Activated naive CD8-positive, alpha-beta T cell treated with anti-CD3 and anti-CD28 coated beads, Interleukin-2, amount 10 ng/mL, durations not matched to agents 7 days and 5 days (primary cell): ENCODE results near the gene LHFPL2. TPM values are rescaled to one million over a fixed set of nuclear protein-coding genes. Genes with fewer than 3 reads are reported as not detected.
A peak's percentile ranks its signal among the peaks of the same experiment; 100 is the strongest.

ENCODE experiments used
- ATAC-seq: fragments of 150-1000 bp; cut with Tn5 transposase; one replicate; pipeline ENCODE4 v1.10.0; 2021; ENCODE audit warnings: low read depth, moderate library complexity
- POLR2A ChIA-PET: fragments of 350-600 bp; sonication (Branson Sonifier 250); formaldehyde crosslinking; loops from one replicate; lab custom pipeline; 2021; ENCODE audit warnings: antibody characterized with exemption; lab: Charles Lee
- DNase-seq: peaks from one replicate; pipeline ENCODE4 v3.0.0; 2021
- H3K27ac Mint-ChIP-seq: one replicate; pipeline ENCODE4 v1.8.0; 2022; ENCODE audit warnings: mild to moderate bottlenecking, mixed read lengths
- H3K27me3 Mint-ChIP-seq: one replicate; pipeline ENCODE4 v1.8.0; 2022; ENCODE audit warnings: mild to moderate bottlenecking, moderate library complexity, mixed read lengths
- H3K36me3 Mint-ChIP-seq: one replicate; pipeline ENCODE4 v1.8.0; 2021; ENCODE audit warnings: mild to moderate bottlenecking, mixed read lengths
- H3K4me1 Mint-ChIP-seq: one replicate; pipeline ENCODE4 v1.8.0; 2021; ENCODE audit warnings: mixed read lengths
- H3K4me3 Mint-ChIP-seq: one replicate; pipeline ENCODE4 v1.8.0; 2022; ENCODE audit warnings: mild to moderate bottlenecking, moderate library complexity, mixed read lengths
- H3K9me3 Mint-ChIP-seq: one replicate; pipeline ENCODE4 v1.8.0; 2021; ENCODE audit warnings: mixed read lengths
- total RNA-seq, 2 experiments: library from RNA; stranded (reverse); gene quantifications; one replicate each; pipeline ENCODE4 v1.2.3, GENCODE V29; 2021

LHFPL2 gene
- total RNA-seq, 2 experiments from 2014 or later = 2.4 to 2.8 TPM

DNA sequence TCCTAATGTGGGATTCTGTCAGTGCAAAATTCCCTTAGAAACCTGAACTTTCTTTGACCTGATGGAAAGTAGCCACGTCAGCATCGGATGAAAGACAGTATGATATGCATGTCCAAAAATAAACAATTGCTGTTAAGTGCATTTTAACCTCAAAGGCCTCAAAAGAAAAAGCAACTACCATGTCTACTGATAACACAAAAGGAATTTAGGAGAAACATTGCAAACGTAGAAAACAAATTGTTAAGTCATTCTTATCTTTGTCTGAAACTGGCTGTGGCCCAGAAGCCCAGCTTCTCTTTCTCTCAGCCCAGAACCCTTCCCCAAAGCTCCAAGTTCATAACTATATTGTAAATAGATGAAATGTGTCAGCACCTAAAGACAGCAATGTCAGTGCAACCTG lies 11.1 kb upstream of the LHFPL2 start:
- H3K9me3 Mint-ChIP-seq = no peaks in the 10 kb centered on the region
- H3K4me1 Mint-ChIP-seq = no peaks in the 10 kb centered on the region
- no peak for DNase-seq
- no peak for ATAC-seq
- H3K27me3 Mint-ChIP-seq = peaks cover 28% of the 10 kb centered on the region
- POLR2A ChIA-PET = no interaction called here
- no peak overlapping the region for H3K4me3 Mint-ChIP-seq
- H3K36me3 Mint-ChIP-seq = no peaks in the 10 kb centered on the region
- H3K27ac Mint-ChIP-seq = no peak overlapping the region

DNA sequence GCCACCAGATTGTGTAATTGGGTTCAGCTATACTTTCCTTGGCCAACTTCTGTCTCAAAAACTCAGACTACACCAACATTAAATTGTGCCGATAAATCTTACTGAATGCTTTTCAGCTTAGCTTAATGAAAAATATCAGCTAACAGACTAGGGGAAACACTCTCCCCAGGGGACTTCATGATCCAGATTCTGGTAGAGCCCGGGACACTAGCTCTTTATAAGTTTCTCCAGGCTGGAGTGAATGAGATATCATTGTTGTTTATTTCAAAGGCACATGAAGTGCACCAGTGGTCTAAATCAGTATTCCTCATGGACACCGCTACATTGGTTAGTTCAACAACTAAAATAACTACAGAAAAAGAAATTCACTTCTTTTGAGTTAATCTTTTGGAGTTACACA lies 10.5 kb upstream of the LHFPL2 start:
- Mint-ChIP-seq H3K27ac (no peak overlapping the region), H3K27me3 (peaks cover 28% of the 10 kb centered on the region), H3K4me1 (no peaks in the 10 kb centered on the region), H3K36me3 (no peaks in the 10 kb centered on the region), H3K4me3 (no peak overlapping the region), H3K9me3 (no peaks in the 10 kb centered on the region)
- ATAC-seq (no peak), DNase-seq (no peak)
- POLR2A ChIA-PET = no interaction called here

DNA sequence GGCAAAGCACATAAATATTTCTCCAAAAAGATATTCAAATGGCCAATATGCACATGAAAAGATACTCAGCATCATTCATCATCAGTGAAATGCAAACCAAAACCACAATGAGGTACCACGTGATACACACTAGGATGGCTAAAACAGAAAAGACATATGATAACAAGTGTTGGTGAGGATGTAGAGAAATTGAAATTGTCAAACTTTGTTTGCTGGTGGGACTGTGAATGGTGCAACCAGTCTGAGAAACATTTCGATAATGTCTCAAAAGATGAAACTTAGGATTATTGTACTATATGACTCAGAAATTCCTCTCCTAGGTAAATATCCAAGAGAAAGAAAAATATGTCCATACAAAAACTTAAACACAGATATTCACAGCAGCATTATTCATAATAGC lies 8.6 kb upstream of the LHFPL2 start:
- ATAC-seq (no peak), DNase-seq (no peak)
- Mint-ChIP-seq H3K9me3 (no peaks in the 10 kb centered on the region), H3K4me1 (no peaks in the 10 kb centered on the region), H3K4me3 (no peak overlapping the region), H3K27ac (no peak overlapping the region), H3K36me3 (no peaks in the 10 kb centered on the region), H3K27me3 (peaks cover 31% of the 10 kb centered on the region)
- POLR2A ChIA-PET = no interaction called here

DNA sequence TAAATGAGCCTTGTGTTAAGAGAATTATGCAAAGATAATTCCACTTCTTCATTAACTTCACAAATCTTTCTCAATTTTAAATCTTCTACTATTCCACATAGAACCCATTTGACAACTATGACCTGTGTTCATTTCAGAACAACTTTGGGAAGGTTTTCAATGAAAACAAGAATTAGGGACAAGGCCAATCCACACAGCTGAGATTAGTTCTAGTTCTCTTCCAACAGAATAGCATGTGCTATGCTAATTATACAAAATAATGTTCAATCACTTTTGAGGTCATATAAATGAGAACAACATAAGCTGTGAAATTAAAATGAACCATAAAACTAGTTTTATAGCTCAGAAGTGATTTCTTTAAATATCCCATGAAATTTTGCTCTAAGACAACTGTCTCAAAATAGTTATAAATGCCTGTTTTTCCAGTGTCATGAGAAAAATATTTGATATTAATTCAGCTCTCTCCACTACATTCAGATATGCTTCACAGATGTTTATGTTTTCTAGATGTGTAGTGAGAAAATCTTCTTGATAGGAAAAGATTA lies 7.2 kb upstream of the LHFPL2 start:
- no peak overlapping the region for H3K27ac Mint-ChIP-seq
- no peak for ATAC-seq
- POLR2A ChIA-PET = interaction anchor here (1.0 kb wide), 1 partner anchor 11 kb away, joined by 3 read pairs; no protein-coding TSS in a partner anchor
- no peak overlapping the region for H3K4me3 Mint-ChIP-seq
- H3K27me3 Mint-ChIP-seq = peaks cover 40% of the 10 kb centered on the region
- no peaks in the 10 kb centered on the region for H3K9me3 Mint-ChIP-seq
- H3K4me1 Mint-ChIP-seq = no peaks in the 10 kb centered on the region
- DNase-seq = no peak
- no peaks in the 10 kb centered on the region for H3K36me3 Mint-ChIP-seq

DNA sequence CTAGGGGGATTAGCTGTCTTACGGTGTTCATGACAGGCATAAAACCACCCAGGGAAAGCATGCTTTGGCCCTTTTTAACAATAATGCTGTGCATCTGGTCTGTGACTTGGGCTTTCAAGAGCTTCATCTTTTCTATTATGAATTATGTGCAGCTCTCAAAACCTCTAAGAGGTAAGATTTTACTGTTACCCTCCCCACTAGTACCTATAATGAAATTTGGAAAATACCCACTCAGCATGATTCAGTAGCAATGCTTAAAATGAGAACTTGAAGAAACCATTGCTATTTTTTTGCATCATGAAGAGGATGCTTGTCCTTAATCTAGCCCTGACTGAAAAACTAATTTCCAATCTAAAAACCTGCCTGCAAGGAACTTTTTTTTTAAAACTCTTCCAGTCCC lies 5.8 kb upstream of the LHFPL2 start:
- Mint-ChIP-seq H3K27ac (no peak overlapping the region), H3K9me3 (no peaks in the 10 kb centered on the region), H3K36me3 (no peaks in the 10 kb centered on the region), H3K4me3 (no peak overlapping the region), H3K27me3 (peaks cover 44% of the 10 kb centered on the region), H3K4me1 (no peaks in the 10 kb centered on the region)
- DNase-seq (no peak), ATAC-seq (no peak)
- POLR2A ChIA-PET = no interaction called here

DNA sequence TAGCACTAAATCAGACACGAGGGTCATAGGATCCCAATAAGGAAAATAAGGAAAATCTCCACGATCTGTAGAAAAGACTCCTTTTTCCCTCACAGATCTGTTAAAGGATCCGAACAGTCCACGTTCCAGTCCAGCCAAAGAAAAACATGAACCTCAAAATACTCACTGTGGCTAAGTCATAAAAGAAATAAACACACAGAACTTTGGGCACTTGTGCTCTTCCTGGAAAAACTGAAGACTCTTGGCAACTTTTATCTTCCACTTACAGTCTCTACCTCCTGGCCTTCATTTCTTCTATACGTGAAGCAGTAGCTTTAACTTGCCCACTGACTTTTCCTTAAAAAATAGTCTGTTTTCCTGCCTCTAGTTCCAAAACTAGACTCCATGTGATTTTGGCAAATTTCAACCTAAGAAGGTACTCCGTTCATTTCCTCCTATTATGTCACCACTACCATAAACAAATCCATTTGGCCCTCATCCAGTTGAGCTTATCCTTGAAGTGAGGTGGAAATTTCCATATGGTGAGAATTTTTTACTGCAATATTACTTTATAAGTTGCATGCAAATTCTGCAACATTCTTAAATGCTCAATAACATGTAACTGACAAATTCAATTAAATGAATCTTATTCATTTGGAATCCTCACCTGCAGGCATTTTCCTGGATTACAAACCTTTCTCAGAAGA lies 5.3 kb upstream of the LHFPL2 start:
- no peak for ATAC-seq

DNA sequence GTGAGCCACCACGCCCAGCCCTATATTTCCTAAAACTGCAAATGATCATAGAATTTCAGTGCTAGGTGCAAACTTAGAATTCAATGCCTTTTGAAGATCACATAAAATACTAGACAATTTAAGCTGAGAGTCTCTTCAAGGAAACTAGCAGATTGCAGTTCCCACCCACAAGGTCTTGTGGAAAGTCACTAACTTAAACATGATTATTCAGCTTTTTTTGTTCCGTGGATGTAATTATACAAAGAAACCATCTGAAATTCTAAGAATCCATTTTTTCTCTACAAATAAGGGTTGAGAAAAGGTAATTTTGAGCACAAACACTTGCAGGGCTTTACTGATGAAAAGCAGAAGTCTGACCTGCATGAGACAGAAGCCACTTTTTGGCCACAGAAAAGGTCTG lies 4.5 kb upstream of the LHFPL2 start:
- Mint-ChIP-seq H3K27me3 (peaks cover 41% of the 10 kb centered on the region), H3K36me3 (no peaks in the 10 kb centered on the region), H3K4me1 (no peaks in the 10 kb centered on the region), H3K27ac (no peak overlapping the region), H3K9me3 (no peaks in the 10 kb centered on the region), H3K4me3 (no peak overlapping the region)
- ATAC-seq (no peak), DNase-seq (no peak)
- POLR2A ChIA-PET = no interaction called here

More for the DNA sequence above, 5.3 kb upstream of the LHFPL2 start:
- DNase-seq = no peak
- Mint-ChIP-seq H3K9me3 (no peaks in the 10 kb centered on the region), H3K36me3 (no peaks in the 10 kb centered on the region), H3K4me1 (no peaks in the 10 kb centered on the region), H3K4me3 (no peak overlapping the region), H3K27me3 (peaks cover 44% of the 10 kb centered on the region), H3K27ac (no peak overlapping the region)
- POLR2A ChIA-PET = no interaction called here

DNA sequence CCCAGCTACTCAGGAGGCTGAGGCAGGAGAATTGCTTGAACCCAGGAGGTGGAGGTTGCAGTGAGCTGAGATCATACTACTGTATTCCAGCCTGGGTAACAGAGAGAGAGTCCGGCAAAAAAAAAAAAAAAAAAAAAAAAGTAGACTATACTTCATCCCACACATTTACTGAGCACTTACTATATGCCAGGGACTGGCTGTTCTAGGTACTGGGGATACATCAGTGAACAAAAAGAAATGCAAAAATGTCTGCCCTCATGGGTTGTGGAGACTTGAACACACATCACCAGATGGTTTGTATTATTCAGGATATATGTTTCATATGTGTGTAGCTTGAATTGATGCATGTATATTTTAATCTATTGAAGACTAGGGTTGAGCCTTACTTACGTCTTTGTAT lies 2.9 kb upstream of the LHFPL2 start:
- peaks cover 46% of the 10 kb centered on the region for H3K27me3 Mint-ChIP-seq
- H3K4me3 Mint-ChIP-seq = no peak overlapping the region

DNA sequence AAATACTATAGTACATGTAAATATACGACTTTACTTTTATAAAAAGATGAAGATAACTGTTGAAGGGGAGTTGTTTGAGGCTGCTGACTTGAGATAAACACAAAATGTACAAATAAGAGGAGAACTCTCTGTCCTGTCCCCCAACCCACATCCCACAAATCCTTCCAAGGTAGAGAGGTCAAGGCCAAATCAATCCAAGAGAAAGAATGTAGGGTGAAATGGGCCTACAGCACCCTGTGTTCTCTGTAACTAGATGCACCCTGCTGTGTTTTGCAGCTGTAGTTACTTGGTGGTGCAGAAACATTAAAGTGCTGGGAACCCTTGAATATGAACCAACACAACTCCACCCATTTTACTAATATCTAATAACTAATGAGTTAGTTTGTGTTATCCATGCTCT lies 2.0 kb upstream of the LHFPL2 start:
- Mint-ChIP-seq H3K4me1 (peaks cover 9% of the 10 kb centered on the region), H3K36me3 (no peaks in the 10 kb centered on the region), H3K27me3 (peaks cover 49% of the 10 kb centered on the region), H3K4me3 (no peak overlapping the region), H3K9me3 (no peaks in the 10 kb centered on the region), H3K27ac (no peak overlapping the region)
- DNase-seq (no peak), ATAC-seq (no peak)
- POLR2A ChIA-PET = no interaction called here

More for the DNA sequence above, 2.9 kb upstream of the LHFPL2 start:
- ATAC-seq (no peak), DNase-seq (no peak)
- no peaks in the 10 kb centered on the region for H3K9me3 Mint-ChIP-seq
- peaks cover 9% of the 10 kb centered on the region for H3K4me1 Mint-ChIP-seq
- POLR2A ChIA-PET = no interaction called here
- no peaks in the 10 kb centered on the region for H3K36me3 Mint-ChIP-seq
- no peak overlapping the region for H3K27ac Mint-ChIP-seq

DNA sequence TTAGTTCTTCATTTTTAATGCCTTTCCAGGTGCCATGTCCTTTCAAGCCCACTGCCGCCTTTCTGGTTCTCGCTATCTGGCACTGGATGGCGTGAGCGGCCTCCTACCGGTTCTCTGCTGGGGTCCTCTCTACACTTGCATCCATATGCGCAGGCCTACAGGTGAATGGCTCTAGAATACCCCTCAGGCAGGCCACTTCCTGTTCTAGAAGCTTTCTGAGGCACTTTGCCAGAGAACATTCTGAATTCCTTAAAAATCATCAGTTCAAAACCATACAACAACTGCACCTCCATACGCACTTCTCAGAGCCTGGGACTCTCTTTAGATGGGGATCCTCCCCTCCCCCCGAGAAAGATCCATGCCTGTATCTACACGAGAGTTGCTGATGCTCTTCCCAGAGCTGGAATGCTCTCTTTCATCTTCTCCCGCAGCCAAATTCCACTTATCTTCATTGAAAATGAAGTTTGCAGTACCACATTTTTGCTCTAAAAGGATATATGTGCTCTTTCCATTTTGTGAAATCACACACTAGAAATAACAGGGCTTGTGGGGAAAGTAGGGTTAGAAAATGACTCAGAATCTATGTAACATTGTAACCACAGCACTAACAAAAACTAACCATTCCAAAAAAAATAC lies 1.4 kb upstream of the LHFPL2 start:
- ATAC-seq = no peak
- Mint-ChIP-seq H3K9me3 (no peaks in the 10 kb centered on the region), H3K27me3 (peaks cover 54% of the 10 kb centered on the region), H3K36me3 (no peaks in the 10 kb centered on the region), H3K4me1 (peaks cover 9% of the 10 kb centered on the region), H3K4me3 (peak overlapping the region; percentile 53), H3K27ac (no peak overlapping the region)
- no peak for DNase-seq
- POLR2A ChIA-PET = no interaction called here

DNA sequence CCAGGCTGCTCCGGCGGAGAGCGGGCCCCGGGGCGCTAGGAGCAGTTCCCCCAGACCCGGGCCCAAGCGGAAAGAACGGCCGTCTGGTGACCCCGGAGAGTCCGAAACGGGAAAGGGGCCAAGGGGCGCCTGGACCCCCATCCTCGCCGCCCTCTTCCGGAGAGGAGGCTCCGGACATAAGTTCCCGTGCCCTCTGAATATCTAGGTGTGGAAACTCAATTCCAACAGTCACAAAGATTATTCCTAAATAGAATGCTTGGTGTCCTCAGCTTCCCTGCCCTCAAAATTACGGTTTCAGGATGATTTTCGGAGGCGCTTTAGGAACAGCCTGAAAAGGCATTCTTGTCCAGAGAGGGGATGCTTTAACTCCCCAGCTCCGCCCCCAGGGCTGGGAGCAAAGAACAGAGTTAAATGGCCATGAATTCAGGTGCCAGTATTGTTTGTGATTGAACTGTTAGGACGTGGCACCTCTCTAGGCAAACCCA lies 681 bp upstream of the LHFPL2 start:
- no peak overlapping the region for H3K27ac Mint-ChIP-seq
- peaks cover 9% of the 10 kb centered on the region for H3K4me1 Mint-ChIP-seq
- no peaks in the 10 kb centered on the region for H3K9me3 Mint-ChIP-seq
- DNase-seq = no peak
- ATAC-seq = no peak
- no peaks in the 10 kb centered on the region for H3K36me3 Mint-ChIP-seq
- no peak overlapping the region for H3K4me3 Mint-ChIP-seq
- peaks cover 59% of the 10 kb centered on the region for H3K27me3 Mint-ChIP-seq
- POLR2A ChIA-PET = no interaction called here

DNA sequence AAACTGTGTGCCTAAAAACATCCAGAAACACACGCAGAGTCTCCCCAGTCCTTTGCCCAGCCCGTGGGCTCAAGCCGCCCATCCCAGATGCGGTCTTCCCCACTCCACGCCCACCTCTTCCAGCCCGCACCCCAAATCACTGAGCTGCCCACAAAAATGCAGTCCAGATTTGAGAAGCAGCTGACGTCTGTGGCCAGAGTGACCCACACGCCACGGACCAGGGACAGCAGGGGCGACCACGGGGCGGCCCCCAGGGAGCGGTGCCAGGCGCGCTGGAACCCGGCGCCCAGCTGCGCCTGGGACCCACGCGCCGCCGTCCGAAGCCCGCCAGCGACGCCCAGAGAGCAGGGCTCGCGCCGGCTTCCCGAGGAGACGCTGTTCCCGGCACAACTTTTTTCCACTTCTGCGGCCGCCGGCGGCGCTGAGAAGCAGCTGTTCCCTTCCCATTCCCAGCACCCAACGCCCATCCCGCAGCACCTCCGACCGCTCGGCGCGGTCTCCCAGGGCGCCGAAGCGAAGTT lies 674 bp downstream of the LHFPL2 start:
- H3K36me3 Mint-ChIP-seq = no peaks in the 10 kb centered on the region
- peak overlapping the region; percentile 70 for H3K4me3 Mint-ChIP-seq
- POLR2A ChIA-PET = no interaction called here
- ATAC-seq (peak; percentile 7), DNase-seq (no peak)
- H3K27me3 Mint-ChIP-seq = peaks cover 58% of the 10 kb centered on the region
- no peak overlapping the region for H3K27ac Mint-ChIP-seq
- peaks cover 9% of the 10 kb centered on the region for H3K4me1 Mint-ChIP-seq
- H3K9me3 Mint-ChIP-seq = no peaks in the 10 kb centered on the region

DNA sequence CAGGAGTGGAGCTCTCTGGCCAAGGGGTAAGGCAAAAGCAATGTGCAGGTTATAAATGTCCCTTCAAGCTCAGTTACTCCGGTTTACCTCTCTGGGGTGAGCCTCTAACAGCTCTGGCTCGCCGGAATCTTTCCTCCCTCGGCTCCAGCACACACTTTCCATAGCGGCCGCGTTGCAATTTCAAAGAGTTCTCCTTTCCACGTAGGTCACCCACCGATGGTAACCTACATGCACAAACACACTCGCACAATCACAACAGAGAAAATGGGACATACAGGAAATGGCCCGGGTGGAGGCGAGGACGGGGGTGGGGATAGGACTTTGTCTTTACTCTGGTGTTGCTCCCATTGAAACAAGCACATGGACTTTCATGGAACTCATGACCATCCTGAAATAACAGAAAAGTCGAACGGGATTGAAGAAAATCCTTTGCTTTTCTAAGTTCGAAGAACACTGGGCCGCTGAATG lies 1.2 kb downstream of the LHFPL2 start:
- Mint-ChIP-seq H3K36me3 (no peaks in the 10 kb centered on the region), H3K9me3 (no peaks in the 10 kb centered on the region), H3K4me3 (peak overlapping the region; percentile 70), H3K4me1 (peaks cover 9% of the 10 kb centered on the region), H3K27ac (no peak overlapping the region), H3K27me3 (peaks cover 58% of the 10 kb centered on the region)
- DNase-seq (no peak), ATAC-seq (no peak)
- POLR2A ChIA-PET = no interaction called here
